HG02852 (cell line): Measurements from ENCODE around the gene RABGAP1L.

Source experiments
- ATAC-seq: cut with Tn5 transposase; IDR thresholded peaks from one replicate; pipeline ENCODE4 v1.9.1; 2021; ENCODE audit warnings: mild to moderate bottlenecking, moderate library complexity; ENCODE audit not compliant: unreplicated experiment

RABGAP1L gene

DNA sequence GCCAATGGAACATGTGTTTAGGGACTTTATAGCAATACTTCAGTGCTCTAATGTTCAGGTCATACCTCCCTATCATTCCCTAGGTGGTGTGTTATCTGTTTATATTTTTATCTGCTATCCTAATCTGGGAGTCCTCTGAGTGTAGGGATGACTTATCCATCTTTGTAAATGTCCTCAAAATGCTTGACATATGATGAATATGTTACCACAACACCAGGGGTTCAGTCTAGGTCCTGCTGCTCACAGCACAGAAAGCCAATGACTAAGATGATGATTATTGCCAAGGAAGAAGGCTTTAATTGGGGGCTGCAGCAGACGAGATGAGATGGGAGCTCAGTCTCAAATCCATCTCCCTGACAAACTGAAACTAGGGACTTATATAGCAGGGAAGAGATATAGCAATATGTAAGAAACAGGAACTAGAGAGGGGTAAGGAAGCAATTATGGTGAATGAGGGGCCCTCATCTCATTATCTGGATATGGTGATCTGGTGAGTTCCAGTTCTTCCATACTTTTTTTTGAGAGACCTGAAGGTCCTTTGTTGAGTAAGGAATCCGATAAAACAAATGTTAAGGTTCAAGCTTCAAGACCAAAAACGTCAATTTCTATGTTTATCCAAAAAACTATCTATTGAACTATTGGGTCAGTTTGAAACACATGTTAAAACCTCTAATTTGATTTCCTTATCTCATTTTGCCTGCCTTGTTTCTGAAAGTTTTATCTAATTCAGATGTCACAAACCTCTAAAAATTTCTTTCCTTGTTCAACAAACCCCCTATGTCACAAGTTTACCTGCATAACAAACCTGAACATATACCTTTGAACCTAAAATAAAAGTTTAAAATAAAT lies 583.7 kb downstream of the RABGAP1L start:
- no peak for ATAC-seq

DNA sequence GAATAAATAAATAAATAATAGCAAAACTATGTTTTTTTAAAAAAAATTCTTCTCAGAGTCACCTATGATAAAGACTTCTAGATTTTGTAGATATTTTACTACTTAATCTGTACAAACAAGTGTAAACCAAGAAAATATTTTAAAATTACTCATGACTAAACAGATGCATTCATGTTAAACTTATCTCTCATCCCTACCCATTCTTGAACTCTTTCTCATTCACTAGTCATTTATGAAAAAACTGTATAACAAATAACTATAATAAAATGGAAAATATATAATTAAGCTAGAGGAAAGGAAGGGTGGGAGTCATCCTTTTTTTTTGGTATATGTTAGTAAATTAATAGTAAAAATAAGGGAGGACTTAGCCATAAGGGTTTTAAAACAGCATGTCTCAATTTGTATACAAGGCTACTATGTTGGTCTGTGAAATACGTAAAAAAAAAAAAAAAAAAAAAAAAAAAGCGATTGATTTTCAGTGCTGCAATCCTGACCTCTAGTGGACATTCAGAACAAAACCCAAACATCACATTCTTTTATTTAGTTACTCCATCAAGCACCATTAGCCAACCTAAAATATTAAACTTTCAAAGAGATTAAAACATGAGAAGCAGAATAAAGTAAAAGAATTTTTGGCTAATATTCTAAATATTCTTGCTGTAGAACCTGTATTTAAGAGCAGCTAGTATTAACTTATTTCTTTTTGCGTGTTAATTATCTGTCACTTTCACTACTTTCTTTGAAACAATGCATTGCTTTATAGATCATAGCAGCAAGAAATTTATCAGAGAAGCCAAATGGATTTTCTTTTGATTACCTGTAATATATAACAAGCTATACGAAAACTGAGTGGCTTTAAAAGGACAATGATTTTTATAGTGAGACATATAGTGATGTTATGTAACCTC lies 584.6 kb downstream of the RABGAP1L start:
- ATAC-seq, result no peak

DNA sequence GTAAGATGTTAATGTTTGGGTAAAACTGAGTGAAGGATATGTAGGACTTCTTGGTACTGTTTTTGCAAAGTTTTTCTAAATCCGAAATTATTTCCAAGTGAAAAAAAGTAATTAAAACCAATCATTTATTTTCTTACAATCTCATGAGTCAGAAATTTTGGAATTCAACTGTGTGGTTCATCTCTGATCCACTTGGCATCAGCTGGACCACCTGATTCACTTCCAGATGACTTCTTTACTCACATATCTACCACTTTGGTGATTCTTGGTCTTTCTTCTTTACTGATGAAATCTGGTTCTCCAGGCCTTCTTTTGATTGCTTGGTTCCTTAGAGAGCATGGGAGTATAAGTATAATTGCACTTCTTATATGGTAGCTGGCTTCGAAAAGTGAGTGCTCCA lies 585.6 kb downstream of the RABGAP1L start:
- ATAC-seq, result no peak

DNA sequence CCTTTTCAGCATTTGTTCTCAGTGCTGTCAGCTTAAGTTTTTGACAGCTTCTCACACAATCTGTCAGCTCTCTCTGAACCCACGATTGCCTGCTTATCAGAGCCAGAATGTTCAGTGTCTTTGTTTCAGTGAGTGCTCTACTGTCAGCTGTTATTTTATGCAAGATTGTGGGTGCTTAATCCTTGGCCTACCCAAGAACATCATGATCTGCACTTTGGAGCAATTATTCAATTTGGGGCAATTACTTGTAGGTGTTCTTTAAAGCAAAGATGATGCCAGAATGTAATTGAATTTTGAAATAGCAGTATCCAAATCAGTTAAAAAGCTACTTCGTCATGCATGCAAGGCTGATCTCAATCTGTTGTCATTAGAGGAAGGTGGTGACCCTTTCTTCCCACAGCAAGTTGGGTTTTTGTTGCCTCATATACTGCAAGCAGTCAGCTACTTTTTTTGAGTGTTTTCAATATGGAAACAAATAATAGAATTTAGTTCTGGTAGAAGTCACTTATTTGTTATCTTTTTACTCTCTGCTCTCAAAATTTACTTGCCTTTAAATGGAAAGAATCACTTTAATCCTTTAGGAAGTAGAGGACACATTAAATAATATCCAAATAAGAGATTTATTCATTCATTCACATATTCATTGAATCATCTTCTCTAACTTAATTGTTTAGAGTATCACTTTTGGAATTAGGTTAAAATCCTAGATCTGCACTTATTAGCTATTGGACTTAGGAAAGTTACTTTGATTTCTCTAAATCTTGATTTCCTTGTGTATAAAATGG lies 586.9 kb downstream of the RABGAP1L start:
- ATAC-seq, result no peak

DNA sequence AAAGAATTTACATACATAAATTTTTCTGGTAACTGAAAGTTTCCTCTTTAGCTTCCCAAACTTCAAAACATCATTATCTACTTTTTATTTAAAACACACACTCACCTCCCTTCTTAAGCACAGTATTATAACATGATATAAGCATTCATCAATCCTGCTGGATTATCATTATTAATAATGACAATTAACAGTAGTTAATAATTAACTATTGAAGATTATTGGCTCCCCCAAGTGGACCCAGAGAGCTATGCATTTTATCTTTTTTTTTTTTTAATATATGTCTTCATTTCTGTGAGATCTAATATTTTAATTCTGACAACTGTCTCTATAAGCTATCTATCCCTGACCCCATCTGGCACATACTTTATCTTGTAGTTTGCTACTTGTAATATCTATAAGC lies 588.3 kb downstream of the RABGAP1L start:
- ATAC-seq, result no peak

DNA sequence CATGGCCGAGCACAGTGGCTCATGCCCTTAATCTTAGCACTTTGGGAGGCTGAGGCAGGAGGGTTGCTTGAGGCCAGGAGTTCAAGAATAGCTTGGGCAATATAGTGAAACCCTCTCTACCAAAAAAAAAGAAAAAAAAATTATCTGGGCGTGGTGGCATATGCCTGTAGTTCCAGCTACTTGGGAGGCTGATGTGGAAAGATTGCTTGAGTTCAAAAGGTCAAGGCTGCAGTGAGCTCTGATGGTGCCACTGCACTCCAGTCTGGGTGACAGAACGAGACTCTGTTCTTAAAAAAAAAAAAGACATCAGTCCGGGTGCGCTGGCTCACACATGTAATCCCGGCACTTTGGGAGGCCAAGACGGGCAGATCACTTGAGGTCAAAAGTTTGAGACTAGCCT lies 589.3 kb downstream of the RABGAP1L start:
- no peak for ATAC-seq

GRCh38 chr1:174753131-174753530 lies 593.8 kb downstream of the RABGAP1L start:
- no peak for ATAC-seq

GRCh38 chr1:174761335-174761734 lies 602.0 kb downstream of the RABGAP1L start:
- no peak for ATAC-seq

GRCh38 chr1:174761901-174762585 lies 602.7 kb downstream of the RABGAP1L start:
- ATAC-seq, result no peak

DNA sequence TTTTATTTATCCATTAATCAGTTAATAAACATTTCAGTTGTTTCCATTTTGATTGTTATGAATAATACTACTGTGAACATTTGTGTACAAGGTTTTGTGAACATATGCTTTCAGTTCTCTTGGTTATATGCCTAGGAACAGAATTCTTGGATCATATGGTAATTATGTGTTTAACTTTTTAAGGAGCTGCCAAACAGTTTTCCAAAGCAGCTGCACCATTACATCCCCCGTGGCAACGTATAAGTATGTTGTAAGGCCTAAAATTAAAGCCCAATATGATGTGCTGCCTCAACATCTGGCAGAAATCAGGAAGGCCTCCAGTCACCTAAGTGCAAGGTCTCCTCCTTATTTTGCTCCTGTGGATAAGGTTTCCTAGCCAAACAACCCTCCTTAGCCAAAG lies 604.9 kb downstream of the RABGAP1L start:
- no peak for ATAC-seq

DNA sequence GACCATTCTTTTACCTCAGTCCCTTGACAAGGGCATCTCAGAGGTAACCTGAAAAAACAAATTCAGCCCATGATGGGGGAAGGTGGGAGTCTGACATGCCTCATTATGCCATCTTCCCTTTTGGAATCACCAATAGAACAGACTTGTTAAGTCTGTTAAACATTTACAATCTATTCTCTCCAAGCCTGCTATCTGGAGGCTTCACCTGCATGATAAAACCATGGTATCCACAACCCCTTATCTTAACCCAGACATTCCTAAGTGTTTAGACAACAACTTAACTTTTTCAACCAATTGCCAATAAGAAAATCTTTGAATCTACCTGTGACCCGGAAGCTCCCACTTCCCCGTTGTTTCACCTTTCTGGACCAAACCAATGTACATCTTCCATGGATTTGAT lies 607.4 kb downstream of the RABGAP1L start:
- ATAC-seq, result no peak

- no peak for ATAC-seq
Observed at GRCh38 chr1:174768516-174768915, 609.2 kb downstream of the RABGAP1L start.

- no peak for ATAC-seq
Observed at GRCh38 chr1:174768949-174769348, 609.6 kb downstream of the RABGAP1L start.

DNA sequence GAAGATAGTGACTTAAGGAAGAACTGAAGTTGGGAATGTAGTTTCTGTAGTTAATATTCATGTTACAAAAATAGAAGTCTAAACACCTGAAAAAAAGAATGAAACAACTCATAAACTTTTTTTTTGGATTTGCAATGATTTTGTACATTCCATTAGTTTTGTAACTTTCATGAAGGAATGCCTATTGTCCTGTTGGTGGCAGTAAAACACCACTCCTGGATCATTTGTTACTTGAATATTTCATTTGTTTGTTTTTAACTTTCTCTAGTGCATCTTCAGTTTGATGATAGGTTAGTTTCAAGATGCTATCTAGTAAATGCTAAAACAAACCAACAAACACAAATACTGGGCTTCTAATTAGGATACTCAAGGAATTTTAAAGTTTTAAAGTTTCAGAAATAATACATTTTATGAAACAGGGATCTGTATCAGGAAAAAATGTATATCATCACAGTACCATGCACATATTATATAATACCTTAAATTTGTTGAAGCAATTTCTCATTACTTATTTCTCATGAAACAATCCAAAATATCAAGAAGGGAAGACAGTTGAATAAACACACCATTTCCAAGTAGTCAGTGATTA lies 610.7 kb downstream of the RABGAP1L start:
- ATAC-seq, result no peak

- no peak for ATAC-seq
Observed at GRCh38 chr1:174775621-174776020, 616.3 kb downstream of the RABGAP1L start.

GRCh38 chr1:174777262-174777661 lies 617.9 kb downstream of the RABGAP1L start:
- no peak for ATAC-seq

GRCh38 chr1:174785510-174785909 lies 626.2 kb downstream of the RABGAP1L start:
- ATAC-seq, result no peak

GRCh38 chr1:174786358-174786757 lies 627.0 kb downstream of the RABGAP1L start:
- ATAC-seq, result no peak

DNA sequence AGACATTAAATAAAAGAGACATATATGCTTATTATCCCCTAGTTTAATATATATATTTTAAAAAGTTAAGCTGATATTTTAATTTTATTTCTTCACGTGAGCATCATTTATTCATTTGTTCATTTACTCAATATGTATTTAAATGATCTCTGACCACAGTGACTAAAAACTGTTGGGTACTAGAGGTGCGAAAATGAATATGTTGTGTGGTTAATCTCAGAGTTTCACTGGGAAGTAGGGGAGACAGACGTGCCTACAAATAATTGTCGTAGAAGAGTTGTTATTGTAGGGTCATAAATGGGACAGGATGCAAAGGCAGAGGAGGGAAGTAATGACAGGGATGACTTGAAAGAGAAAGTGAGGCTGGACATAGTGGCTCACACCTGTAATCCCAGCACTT lies 627.4 kb downstream of the RABGAP1L start:
- ATAC-seq, result peak; percentile 75

GRCh38 chr1:174788981-174789380 lies 629.7 kb downstream of the RABGAP1L start:
- ATAC-seq, result no peak
